WI38 (cell line): ENCODE data around the gene BTBD7.

Experiments
- H3K4me3 ChIP-seq: 2 replicates; pipeline ENCODE4 v1.5.1; 2011; ENCODE audit warnings: low read depth, mild to moderate bottlenecking, control low read depth, low read length
- TF ChIP-seq, protein P1 (sequence below): IDR thresholded peaks from 2 replicates; pipeline ENCODE4 v1.5.1; 2012; ENCODE audit warnings: low read depth, mild to moderate bottlenecking, control low read depth, low read length

Gene BTBD7

DNA sequence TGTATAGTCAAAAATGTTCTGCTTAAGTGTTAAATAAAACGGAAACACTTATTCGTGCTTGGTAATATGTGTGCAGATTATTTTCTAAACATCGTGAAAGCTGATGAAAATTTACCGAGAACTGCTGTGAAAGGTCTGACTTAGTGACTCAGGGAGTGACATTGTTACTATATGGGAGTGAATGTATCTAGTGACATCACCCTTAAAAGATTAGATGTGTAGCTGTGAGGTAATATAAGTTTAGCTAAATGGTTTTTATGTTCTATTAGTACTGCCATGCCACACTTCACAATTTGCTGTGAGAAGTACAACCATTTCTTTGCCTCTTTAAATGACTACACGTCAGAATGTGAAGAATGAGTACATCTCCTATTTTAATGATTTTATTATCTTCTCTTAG, 15.5 kb upstream of the BTBD7 start:
- TF ChIP-seq, protein P1, sequence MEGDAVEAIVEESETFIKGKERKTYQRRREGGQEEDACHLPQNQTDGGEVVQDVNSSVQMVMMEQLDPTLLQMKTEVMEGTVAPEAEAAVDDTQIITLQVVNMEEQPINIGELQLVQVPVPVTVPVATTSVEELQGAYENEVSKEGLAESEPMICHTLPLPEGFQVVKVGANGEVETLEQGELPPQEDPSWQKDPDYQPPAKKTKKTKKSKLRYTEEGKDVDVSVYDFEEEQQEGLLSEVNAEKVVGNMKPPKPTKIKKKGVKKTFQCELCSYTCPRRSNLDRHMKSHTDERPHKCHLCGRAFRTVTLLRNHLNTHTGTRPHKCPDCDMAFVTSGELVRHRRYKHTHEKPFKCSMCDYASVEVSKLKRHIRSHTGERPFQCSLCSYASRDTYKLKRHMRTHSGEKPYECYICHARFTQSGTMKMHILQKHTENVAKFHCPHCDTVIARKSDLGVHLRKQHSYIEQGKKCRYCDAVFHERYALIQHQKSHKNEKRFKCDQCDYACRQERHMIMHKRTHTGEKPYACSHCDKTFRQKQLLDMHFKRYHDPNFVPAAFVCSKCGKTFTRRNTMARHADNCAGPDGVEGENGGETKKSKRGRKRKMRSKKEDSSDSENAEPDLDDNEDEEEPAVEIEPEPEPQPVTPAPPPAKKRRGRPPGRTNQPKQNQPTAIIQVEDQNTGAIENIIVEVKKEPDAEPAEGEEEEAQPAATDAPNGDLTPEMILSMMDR: no peak
- H3K4me3 ChIP-seq: no peak overlapping the region

GRCh38 chr14:93347850-93348249, 15.0 kb upstream of the BTBD7 start:
- no peak overlapping the region for H3K4me3 ChIP-seq

GRCh38 chr14:93346926-93347721, 14.3 kb upstream of the BTBD7 start, which contains the start of gene COX8C:
Gene COX8C (plus strand): TSS chr14:93347182. CDS start chr14:93347269, 87 bp downstream.
- no peak within 1 kb of the TSS for H3K4me3 ChIP-seq
- TF ChIP-seq, protein P1: no peak

More at GRCh38 chr14:93347850-93348249, 15.0 kb upstream of the BTBD7 start:
- TF ChIP-seq, protein P1: no peak

- TF ChIP-seq, protein P1: no peak
- H3K4me3 ChIP-seq: no peak overlapping the region
These were observed 11.0 kb upstream of the BTBD7 start for GRCh38 chr14:93343797-93344196.

GRCh38 chr14:93343266-93343665, 10.4 kb upstream of the BTBD7 start:
- TF ChIP-seq, protein P1: no peak
- no peak overlapping the region for H3K4me3 ChIP-seq

DNA sequence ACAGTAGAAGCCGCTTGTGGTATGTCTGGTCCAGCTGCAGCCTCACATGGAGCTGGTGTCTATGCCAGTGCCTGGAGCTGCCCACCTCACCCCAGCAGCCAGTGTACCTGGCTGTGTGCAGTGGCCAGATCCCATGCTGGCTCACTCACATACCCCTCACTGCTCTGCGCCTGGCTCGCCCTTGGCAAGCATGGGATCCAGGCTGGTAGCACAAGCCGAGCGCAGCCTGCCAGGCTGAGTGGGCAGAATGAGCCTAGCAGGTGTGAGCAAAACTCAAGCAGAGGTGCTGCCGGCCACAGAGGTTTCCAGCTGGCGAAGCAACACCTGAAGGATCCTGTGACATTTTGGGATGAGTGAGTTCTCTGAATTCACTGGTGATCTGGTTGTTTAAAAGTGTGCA, 5.0 kb upstream of the BTBD7 start:
- TF ChIP-seq, protein P1: no peak
- H3K4me3 ChIP-seq: no peak overlapping the region

- no peak overlapping the region for H3K4me3 ChIP-seq
- TF ChIP-seq, protein P1: no peak
These were observed 4.4 kb upstream of the BTBD7 start for GRCh38 chr14:93337143-93337753.
